NCI-H524 treated with DMSO at 0.1 percent for 48 hours (cell line): Measurements from ENCODE around the gene ANKRD53.

Experiments
- DNase-seq: peaks from one replicate; lab custom pipeline; 2025; lab: John Stamatoyannopoulos, UW

The ANKRD53 gene

DNA sequence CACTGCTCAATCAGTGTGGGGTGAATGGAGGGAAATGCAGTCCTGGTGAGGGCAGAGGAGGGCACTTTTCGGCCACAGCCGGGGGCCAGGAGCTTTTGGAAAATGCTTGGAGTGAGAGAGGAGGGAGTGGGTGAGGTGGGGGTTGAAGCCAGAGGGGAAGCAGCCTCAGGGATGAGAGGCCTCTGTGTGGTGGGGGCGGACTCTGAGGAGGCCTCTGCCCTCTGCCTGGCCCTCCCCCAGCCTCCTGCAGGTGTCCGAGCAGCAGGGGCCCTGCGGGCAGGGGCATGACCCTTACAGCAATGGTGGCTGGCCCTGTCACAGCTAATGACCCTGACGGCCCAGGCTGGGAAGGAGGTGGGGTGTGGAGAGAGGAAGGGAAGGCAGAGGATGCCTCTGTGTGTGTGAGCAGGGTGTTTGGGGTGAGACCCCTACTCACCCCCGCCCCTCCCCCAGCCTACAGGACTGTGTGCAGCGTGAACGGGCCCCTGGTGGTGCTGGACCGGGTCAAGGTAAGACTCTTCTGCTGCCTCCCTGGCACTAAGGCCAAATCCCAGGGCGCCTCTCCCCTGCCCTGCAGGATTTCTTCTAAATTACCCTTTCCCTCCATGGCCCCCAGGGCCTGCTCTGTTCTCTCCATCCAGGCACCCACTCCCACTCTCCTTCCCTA lies 35.1 kb upstream of the ANKRD53 start:
- no peak for DNase-seq

DNA sequence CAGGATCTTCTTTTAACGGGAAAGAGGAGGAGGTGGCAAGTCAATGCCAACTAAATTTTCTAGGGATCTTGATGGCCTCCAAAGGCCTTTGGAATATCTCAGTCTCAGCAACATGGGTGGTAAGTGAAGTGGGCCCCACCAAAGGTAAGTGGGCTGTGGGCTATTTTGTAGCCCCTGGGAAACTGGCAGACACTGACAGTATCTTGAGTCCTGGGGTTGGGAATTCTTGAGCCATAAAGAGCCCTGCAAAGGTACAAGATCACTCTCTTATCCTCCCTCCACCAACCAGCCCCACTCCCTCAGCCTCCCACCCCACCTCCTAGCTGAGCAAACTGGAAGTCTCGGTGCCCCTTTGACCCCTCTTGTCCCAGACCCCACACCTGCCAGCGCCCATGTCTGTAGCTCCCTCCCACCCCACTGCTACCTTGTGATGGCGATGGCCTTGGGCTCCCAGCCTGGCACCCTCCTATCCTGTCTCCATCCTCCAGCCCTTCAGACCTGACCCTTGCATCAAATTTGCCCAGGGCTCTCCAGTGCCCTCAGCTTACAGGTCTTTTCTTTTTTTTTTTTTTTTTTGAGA lies 34.2 kb upstream of the ANKRD53 start:
- no peak for DNase-seq

DNA sequence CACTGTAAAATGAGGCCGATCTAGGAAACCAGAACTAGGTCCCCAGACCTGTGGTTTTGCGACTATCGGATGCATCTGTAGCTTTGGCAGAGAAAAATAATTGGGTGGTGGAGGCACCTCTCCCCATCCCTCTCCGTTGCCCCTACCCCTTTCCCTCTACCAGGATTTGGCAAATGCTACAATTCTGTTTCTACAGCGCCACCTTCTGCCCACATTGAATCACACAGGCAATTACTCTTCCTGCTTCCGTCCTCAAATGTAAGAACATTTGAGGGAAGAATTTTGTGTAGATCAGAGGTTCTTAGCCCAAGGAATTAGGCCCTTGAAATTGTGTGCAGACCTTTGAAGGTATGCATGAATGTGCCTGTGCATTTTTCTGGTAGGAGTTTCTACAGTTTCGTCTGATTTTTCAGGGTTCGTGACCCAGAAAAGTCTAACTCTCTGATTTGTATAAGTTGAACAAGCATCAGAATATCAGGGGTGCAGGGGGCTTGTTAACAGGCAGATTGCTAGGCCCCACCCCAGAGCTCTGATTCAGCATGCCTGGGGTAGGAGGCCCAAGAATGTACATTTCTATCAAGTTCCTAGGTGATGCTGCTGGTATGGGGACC lies 31.5 kb upstream of the ANKRD53 start:
- DNase-seq: no peak

DNA sequence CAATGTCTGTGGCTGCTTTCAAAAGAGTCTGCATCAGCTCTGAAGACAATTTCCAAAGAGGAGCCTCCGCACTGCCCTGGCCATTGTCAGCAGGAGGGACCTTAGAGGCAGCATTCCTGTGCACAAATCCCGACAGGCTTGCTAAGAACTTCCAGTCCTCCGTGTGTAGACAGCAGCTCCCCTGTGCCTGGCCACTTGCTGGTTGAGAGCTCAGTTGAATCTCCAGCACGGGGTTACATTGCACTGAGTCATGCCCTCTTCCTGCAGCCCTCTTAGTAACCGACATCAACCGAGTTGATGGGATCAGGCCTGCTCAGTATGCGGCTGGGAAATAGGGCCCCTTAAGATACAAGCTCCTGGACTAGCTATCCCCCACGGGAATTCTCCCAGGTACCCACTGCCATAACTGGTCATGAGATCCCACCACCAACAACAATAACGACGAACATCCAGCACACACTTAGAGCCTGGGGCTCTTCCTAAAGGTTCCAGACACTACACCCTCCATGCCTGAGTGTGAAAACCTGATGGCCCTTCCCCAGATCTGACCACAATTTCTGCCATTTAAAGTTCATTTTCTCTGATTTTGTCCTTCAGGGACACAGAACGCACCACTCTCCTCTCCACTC lies 30.8 kb upstream of the ANKRD53 start:
- DNase-seq: no peak

DNA sequence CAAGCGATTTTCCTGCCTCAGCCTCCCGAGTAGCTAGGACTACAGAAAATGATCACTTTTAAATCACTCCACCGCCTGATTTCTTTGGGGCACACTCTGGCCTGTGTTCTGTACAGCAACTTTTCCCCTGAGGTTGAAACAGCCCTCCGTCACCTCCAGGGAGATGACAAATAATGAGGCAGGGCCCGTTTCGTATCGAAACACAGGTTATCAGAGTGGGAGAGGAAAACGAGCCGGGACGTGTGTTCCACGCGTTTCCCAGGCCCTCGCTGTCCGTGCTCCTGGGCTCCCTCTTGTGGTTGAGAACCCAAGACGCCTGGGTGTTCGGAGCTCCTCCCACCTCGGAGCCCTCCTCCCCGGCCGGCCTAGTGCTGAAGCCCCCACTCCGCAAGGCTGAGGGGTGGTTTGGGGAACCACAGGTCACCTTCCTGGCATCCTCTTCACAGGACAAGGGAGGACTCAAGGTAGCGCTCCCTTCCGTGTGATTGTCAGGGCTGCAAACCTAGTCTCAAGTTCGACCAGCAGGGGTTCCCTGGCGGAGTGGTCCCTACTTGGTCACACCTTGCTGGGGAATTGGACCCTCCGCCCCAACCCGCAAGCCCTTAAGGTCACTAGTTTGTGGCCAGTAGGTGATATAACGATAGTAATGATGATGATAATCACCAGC lies 30.0 kb upstream of the ANKRD53 start:
- no peak for DNase-seq

DNA sequence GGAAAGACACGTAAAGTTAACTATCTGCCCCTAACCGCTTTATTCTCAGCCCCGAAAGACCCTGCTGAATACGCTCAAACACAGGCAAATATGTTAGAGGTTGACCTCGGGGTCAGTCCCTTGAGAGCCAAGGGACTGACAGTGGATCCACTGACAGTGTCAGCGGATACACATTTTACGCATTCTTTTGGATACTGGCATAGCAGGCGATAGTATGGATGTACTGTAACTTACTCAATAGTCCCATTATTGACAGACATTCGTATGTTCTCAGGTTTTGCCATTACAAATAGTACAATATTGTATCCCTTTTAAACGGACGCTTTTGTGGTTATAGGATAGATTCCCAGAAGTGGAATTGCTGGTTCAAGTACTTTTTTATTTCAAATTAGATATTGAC lies 29.3 kb upstream of the ANKRD53 start:
- no peak for DNase-seq

DNA sequence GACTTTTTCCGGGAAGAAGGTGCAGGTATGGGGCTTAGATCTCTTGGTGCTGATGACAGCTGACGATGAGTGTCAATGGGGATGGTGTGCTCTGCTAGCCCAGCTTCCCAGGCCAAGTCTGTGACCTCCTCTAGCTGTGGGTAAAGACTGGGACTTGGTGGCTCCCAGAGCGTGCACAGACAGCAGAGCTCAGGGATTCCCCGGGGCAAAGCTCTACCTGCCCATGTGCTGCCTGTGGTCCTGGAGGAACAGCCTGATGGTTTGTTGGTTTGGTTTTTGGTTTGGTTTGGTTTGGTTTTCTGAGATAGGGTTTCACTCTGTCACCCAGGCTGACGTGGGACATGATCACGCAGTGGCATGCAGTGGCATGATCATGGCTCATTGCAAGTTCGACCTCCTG lies 23.5 kb upstream of the ANKRD53 start:
- DNase-seq: no peak

DNA sequence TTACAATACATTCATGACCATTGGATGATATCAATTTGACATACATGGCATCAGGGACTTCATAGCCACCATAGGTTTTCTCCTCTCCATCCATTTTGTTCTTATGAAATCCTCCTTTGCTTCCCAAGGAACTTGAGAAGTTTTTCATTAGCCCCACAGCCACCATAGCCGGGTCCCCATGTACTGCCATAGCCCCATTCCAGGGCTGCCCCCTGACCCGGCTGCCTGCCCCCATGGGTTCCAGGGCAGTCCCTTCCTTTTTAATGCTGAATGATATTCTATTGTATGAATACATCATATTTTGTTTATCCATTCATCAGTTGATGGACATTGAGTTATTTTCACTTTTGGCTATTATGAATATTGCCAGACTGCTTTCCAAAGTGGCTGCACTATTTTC lies 22.3 kb upstream of the ANKRD53 start:
- no peak for DNase-seq

DNA sequence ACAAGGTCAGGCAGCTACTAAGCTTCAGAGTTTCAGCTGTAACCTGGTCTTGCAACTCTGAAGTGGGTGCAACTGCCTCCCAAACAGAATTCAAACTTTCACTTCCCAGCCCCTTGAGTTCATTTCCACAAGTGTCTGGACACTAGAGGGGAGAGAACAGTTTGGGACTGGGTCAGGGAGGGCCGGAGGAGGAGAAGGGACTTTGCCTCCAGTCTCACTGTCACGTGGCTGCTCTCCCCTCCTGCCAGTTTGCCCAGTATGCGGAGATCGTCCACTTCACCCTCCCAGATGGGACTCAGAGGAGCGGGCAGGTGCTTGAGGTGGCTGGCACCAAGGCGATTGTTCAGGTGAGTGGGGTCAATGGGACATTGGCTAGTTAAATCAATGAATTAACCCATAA lies 20.6 kb upstream of the ANKRD53 start:
- no peak for DNase-seq

DNA sequence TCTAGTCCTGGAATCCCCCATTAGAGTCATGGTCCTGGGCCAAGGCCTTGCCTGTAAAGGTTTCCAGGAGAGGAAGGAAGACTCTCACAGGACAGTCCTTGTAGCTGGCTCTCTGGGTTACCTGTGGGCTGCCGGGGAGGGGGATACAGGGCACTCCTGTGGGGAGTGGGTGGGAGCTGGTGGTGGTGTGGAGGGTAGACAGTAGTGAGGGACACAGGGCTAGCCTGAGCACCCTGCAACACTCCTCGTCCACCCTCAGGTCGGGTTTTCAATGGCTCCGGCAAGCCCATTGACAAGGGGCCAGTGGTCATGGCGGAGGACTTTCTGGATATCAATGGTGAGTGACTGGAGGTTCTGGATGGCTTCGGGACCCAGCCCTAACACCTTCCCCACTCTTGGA lies 19.7 kb upstream of the ANKRD53 start:
- no peak for DNase-seq

DNA sequence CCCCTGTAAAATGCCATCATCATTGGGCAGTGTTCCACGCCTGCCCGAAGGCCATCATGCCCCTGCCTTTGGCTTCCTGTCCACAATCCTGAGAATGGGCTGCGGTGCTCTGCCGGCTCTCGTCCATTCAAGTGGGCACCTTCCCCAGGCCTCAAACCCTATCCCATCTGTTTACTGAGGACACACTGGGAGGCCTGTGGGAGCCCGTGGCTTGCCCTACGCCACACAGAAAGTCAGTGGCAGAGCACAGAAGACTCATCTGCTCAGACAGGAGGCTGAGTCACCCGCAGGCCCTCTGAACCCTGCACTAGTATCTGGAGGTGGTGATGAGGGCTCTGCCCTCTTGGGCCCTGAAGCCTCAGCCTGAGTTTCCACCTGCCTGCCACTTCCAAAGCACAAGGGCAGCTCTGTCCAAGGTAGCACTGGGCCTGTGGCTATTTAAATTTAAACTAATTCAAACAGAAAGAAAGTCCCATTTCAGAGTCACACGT lies 19.1 kb upstream of the ANKRD53 start:
- no peak for DNase-seq

DNA sequence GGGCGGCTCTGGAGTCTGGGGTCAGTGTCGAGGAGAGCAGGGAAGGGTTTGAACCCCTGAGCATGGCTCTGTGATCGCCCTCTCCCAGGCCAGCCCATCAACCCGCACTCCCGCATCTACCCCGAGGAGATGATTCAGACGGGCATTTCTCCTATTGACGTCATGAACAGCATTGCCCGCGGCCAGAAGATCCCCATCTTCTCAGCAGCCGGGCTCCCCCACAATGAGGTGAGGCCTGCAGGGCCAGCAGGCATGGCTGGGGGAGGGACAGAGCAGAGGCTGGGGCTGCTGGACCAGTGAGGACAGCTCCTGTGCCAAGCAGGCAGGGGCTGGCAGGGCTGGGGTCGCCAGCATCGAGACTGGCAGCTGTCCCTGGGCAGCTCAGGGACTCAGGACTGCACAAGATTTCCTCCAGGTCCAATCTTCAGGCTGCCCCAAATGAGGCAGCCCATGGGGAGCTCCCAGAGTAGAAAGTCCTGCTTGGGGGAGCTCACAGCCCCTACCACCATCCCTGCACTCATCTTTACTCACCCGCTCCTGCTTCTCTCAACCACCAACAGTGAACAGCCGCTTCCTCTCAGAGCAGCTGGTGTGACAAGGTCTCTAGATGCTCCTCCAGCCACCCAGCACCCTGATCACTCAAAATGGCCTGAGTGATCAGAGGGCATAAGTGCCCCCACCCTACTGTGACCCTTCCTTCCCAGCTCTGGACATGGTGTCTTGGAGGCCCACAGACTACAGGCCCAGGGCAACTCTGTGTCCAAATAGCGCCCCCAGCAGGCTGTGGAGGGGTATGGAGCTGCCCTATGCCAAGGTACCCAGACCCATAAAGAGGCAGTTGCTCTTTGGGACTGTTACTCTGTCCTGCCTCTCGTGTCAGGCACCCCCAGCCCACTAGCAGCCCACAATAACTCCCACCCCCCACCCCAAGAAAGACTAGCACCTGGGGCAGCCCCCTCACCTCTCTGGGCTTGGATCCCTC lies 18.3 kb upstream of the ANKRD53 start:
- no peak for DNase-seq

DNA sequence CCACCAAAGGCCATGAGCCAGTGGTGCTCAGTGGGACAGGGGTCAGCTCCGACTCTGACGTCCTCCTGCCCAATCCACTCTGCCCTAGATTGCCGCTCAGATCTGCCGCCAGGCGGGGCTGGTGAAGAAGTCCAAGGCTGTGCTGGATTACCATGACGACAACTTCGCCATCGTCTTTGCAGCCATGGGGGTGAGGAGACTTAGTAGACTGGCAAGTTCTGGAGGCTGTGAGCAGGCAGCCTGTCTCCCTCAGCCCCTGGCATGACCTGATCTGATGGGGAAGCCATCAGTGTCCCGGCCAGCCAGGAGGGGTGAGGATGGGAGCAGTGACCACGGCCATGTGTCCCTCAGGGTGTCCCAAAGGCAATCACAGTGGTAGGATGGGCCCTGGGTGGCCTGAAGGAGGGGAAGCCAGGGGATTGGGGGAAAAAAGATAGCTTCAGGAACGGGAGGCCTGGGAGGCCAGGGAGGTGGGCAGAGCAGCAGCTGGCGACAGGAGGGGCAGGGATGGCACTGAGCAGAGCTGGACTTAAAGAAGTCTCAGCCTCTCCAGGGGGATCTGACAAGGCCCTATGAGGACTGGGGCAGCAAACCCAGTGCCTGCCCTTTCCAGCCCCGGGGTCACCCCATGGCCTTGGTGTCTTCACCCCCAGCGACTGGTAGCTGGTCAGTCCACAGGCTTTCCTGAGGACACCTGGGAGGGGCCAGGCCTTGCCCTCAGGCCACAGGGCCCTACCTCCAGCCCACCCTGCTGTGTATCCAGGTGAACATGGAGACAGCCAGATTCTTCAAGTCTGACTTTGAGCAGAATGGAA lies 17.4 kb upstream of the ANKRD53 start:
- no peak for DNase-seq

DNA sequence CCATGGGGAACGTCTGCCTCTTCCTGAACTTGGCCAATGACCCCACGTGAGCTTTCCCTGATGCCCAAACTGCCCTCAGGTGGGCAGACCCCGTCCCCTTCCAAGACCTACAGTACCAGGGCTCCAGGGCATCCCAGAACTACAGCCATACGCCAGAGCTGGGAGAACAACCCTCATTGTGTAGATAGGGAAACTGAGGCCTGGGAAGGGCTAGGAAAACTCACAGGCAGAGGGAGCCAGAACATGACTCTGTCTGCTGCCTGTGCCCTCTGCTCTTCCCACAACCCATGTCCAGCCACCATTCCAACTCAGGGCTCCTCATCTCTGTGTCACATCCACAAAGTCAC lies 16.8 kb upstream of the ANKRD53 start:
- no peak for DNase-seq

DNA sequence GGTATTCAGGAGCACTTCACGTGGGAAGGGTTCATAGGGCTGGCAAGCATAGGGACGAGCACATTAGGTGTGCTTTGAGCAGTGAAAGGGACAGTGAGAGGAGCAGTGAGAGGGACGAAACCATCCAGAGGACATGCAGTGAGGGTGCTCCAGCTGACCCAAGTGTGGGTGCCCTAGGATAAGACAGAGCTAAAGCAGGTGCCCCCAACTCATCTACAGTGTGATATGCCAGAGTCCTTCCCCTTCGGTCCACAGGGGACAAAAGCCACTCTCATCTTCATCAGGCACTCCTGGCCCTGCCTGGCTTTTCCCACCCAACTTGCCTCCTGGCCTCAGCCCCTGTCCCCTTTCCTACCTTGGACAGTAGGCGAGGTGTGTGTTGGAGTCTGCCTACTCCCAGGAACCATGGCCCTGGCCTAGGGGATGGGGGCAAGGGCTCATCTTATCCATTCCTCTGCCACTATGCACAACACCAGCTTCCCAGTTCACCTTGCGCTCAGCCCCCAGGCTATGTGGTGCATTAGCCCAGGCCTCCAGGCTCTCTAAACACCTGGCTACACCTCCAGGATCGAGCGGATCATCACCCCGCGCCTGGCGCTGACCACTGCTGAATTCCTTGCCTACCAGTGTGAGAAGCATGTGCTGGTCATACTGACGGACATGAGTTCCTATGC lies 16.1 kb upstream of the ANKRD53 start:
- no peak for DNase-seq

DNA sequence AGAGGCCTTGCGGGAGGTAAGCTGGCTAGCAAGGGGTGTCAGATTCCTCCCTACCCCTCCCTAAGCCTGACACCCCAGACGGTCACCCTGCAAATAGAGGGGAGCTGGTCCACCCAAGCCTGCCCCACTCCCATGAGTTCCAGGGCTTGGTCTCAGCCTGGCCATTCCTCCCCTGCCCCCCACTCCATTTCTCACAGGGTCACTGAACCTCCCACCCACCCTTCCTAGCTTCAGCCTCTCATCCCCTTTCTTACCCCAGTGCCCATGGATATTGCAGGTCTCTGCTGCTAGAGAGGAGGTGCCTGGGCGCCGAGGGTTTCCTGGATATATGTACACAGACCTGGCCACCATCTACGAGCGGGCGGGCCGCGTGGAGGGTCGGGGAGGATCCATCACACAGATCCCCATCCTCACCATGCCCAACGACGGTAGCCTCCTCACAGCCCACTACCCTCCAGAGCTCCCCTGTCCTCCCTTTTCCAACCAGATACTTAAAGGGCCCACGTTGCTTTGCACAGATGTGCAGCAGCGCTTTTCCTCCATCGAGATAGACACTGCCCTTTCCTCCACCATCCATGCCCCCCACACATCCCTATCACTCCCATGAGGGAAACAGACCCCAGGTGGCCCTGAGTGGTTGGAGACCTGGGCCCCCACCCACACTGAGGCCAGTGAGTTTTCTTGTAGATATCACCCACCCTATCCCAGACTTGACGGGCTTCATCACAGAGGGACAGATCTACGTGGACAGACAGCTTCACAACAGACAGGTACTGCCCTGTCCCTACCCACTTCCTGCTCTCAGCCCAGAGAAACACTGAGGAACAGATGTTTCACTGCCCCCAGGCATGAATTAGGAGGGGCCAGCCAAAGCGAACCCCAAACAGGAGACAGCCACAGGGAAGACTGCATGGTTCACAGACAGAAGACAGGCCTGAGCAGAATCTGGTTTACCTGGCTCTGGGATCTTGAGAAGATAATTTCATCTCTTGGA lies 15.2 kb upstream of the ANKRD53 start:
- no peak for DNase-seq

DNA sequence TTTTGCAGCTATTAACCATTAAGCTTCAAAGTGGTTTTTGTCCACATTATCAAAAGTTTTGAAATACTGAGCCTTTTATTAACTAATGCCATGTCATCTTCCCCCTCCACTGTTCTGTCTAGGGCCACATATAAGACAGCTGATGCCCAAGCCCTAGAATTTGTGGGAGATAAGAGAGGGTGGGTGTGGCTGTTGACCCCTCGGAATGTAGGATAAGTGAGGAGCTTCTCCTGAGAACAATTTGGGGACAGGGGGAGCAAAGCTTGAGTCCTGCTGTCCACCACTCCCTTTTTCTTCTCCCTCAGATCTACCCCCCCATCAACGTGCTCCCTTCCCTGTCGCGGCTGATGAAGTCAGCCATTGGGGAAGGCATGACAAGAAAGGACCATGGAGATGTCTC lies 14.3 kb upstream of the ANKRD53 start:
- DNase-seq: no peak

DNA sequence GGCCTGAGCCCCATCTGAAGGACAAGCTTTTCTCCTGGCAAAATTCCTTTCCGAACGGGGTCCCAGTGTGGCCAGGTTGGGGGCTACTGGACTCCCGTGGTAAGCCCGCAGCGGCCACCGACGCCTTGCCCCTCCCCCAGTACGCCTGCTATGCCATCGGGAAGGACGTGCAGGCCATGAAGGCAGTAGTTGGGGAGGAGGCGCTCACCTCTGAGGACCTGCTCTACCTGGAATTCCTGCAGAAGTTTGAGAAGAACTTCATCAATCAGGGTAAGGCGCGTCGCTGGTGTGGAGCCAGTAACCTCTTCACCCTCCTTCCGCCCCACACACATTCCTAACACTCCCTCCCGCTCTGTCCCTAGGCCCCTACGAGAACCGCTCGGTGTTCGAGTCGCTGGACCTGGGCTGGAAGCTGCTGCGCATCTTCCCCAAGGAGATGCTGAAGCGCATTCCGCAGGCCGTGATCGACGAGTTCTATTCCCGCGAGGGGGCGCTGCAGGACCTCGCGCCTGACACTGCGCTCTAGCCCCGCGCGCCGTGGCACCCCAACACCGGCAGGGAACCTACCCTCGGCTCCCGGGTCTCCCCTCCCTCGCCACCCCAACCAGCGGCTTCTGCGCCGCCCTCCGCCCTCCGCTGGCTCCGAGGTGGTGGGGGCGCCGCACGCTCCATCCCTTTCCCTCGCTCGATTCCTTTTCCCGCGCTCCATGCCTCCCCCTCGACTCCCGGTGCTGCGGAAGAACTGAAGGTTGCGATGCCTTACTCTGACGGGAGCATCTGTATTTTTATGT lies 13.6 kb upstream of the ANKRD53 start:
- no peak for DNase-seq
